Mesendoderm (in vitro differentiated cells): ENCODE results near the gene ZNF212.

Experiments
- DNase-seq: peaks from one replicate; pipeline ENCODE4 v3.0.0; 2013
- H2AK5ac ChIP-seq: 2 replicates; pipeline ENCODE4 v1.6.1; 2013; ENCODE audit warnings: low read length, inconsistent platforms
- H2BK120ac ChIP-seq: 2 replicates; pipeline ENCODE4 v1.6.1; 2013; ENCODE audit warnings: low read depth, mild to moderate bottlenecking, low read length, moderate library complexity, mixed read lengths
- H2BK15ac ChIP-seq: replicated peaks from 2 replicates; pipeline ENCODE4 v1.6.1; 2013; ENCODE audit warnings: low read depth, mild to moderate bottlenecking, moderate library complexity
- H2BK5ac ChIP-seq: 2 replicates; pipeline ENCODE4 v1.6.1; 2013; ENCODE audit warnings: low read length, inconsistent platforms
- H3K18ac ChIP-seq: 2 replicates; pipeline ENCODE4 v1.6.1; 2013; ENCODE audit warnings: mild to moderate bottlenecking, low read length, mixed read lengths
- H3K23ac ChIP-seq: one replicate; pipeline ENCODE4 v1.6.1; 2013; ENCODE audit warnings: low read length
- H3K27ac ChIP-seq: 2 replicates; pipeline ENCODE4 v1.5.1; 2013; ENCODE audit warnings: low read depth, mild to moderate bottlenecking, inconsistent platforms, low read length, moderate library complexity
- H3K27me3 ChIP-seq: 2 replicates; pipeline ENCODE4 v1.6.1; 2013; ENCODE audit warnings: low read length, control low read depth, mild to moderate bottlenecking, inconsistent platforms; ENCODE audit not compliant: insufficient read depth, poor library complexity
- H3K36me3 ChIP-seq: 2 replicates; pipeline ENCODE4 v1.6.1; 2013; ENCODE audit warnings: low read length, inconsistent platforms; ENCODE audit not compliant: control insufficient read depth, insufficient read depth
- H3K4ac ChIP-seq: one replicate; pipeline ENCODE4 v1.6.1; 2013; ENCODE audit warnings: low read depth, mild to moderate bottlenecking, low read length, moderate library complexity
- H3K4me1 ChIP-seq: 2 replicates; pipeline ENCODE4 v1.6.1; 2013; ENCODE audit warnings: low read depth, low read length, inconsistent platforms; ENCODE audit not compliant: control insufficient read depth
- H3K4me2 ChIP-seq: 2 replicates; pipeline ENCODE4 v1.6.1; 2013; ENCODE audit warnings: low read length
- H3K4me3 ChIP-seq: 2 replicates; pipeline ENCODE4 v1.5.1; 2013; ENCODE audit warnings: mild to moderate bottlenecking, low read length
- H3K56ac ChIP-seq: one replicate; pipeline ENCODE4 v1.6.1; 2013; ENCODE audit warnings: low read length
- H3K79me1 ChIP-seq: 2 replicates; pipeline ENCODE4 v1.6.1; 2013; ENCODE audit warnings: low read length, inconsistent platforms
- H3K79me2 ChIP-seq: 2 replicates; pipeline ENCODE4 v1.6.1; 2013; ENCODE audit warnings: mild to moderate bottlenecking, low read length; ENCODE audit not compliant: control insufficient read depth, insufficient read depth
- H3K9ac ChIP-seq: 2 replicates; pipeline ENCODE4 v1.6.1; 2013; ENCODE audit warnings: low read length, inconsistent platforms
- H4K5ac ChIP-seq: one replicate; pipeline ENCODE4 v1.6.1; 2013; ENCODE audit warnings: low read length
- H4K8ac ChIP-seq: one replicate; pipeline ENCODE4 v1.6.1; 2013; ENCODE audit warnings: low read depth, mild to moderate bottlenecking, control low read depth, low read length, moderate library complexity
- WGBS: extraction: QIAGEN DNeasy Blood & Tissue Kit; methylation state at CpG from one replicate; pipeline ENCODE4 v1.1.7; 2013; ENCODE audit warnings: low lambda C conversion rate, missing lambda C conversion rate; ENCODE audit not compliant: insufficient coverage; ENCODE audit errors: extremely low coverage; 5-methylcytosine and 5-hydroxymethylcytosine counted together

ZNF212 gene

DNA sequence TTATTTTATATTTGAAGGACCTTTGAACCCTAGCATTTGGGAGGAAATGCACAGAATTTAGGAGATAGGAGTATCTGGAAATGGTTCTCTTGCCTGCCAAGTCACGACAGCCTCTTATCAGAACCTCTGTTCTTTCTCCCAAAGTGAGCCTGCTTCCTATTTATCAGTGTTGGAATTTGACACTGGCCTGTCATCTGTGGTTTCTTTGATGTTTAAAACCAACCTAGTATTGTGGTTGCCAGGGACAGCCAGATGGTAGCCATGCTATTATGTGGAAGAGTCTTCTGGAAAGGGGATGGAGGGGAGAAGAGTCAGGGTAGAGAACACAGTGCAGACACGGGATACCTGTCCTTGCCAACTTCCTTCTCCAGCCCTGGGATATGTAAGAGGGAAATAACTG lies 23.0 kb upstream of the ZNF212 start:
- Histone ChIP-seq H2BK120ac (no peak overlapping the region), H3K4me3 (no peak overlapping the region), H4K8ac (no peak overlapping the region), H3K79me1 (peaks cover 2% of the 10 kb centered on the region), H3K36me3 (peaks cover 10% of the 10 kb centered on the region), H2BK5ac (no peak overlapping the region), H3K4me2 (no peak overlapping the region), H3K27ac (no peak overlapping the region), H3K4ac (no peak overlapping the region), H3K4me1 (no peaks in the 10 kb centered on the region), H3K9ac (no peak overlapping the region), H2AK5ac (no peak overlapping the region), H3K23ac (no peak overlapping the region), H4K5ac (no peak overlapping the region), H3K18ac (no peak overlapping the region), H3K27me3 (no peaks in the 10 kb centered on the region), H3K56ac (no peak overlapping the region), H3K79me2 (no peaks in the 10 kb centered on the region), H2BK15ac (no peak overlapping the region)
- peak; percentile 65 for DNase-seq
- WGBS = no CpG with 5 or more reads among the region's 2 CpGs

DNA sequence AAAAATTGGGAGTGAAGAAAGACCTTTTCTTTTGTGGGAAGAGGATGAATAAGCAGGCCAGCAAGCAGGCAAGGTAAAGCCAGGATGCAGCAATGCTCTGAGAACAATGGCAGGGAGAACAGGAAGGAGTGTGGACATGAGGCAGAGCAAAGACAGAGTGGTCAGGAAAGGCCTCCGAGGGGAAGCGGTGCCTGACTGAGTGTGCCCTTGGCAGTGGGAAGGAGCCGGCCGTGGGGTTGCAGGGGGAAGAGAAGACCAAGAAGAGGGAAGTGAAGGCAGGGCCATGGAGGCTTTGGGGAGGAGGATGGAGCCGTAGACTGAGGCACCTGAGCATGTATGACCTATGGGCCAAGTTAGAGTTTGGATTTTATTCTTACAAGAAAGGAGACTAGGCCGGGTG lies 21.9 kb upstream of the ZNF212 start:
- no peaks in the 10 kb centered on the region for H3K79me2 ChIP-seq
- WGBS = no CpG with 5 or more reads among the region's 6 CpGs

DNA sequence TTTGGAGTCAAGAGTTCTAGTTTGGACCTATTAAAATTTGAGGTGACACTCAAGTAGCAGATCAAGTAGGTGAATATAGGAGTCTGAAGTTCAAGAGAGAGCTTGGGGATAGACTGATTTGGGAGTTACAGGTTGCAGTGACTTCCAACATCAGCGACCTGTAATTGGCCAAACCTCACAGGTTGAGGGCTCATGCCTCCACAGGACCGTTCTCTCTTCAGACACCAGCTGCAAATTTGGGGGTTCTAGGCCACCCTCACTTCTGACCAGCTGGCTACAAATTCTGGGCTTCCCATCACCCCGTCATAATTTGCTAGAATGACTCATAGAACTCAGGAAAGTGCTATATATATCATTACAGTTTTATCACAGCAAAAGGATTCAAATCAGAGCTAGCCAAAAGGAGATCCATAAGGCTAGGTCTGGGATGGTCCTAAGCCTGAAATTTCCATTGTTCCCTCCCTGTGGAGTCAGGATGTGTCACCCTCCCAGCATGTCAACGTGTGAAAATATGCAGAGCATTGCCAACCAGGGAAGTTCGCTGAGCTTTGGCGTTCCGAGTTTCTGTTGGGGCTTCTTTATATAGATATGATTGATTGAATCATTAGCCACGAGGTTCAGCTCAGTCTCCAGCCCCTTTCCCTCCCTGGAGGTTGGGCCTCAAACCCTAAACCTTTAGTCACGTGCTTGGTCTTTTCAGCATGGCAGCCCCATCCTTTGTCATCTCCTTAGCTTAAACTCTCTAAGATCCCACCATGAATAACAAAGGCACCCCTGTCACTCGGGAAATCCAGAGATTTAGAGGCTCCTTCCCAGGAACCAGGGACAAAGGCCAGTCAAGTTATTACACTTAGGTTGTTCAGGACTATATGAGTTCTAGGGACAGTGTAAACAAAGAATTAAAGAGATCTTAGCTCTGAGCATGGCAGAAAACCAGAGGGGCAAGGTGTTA lies 20.7 kb upstream of the ZNF212 start:
- Histone ChIP-seq H3K79me2 (no peaks in the 10 kb centered on the region), H3K23ac (peak overlapping the region; percentile 48), H4K5ac (no peak overlapping the region), H3K27ac (no peak overlapping the region), H2BK5ac (no peak overlapping the region), H2BK120ac (no peak overlapping the region), H2BK15ac (no peak overlapping the region), H3K27me3 (no peaks in the 10 kb centered on the region), H3K4me1 (no peaks in the 10 kb centered on the region), H3K4me2 (no peak overlapping the region), H2AK5ac (no peak overlapping the region), H3K4ac (no peak overlapping the region), H3K9ac (no peak overlapping the region), H3K56ac (no peak overlapping the region), H3K18ac (no peak overlapping the region), H3K79me1 (peaks cover 2% of the 10 kb centered on the region), H3K4me3 (no peak overlapping the region), H3K36me3 (peaks cover 6% of the 10 kb centered on the region), H4K8ac (no peak overlapping the region)
- WGBS = no CpG with 5 or more reads among the region's 10 CpGs
- DNase-seq = peak; percentile 67

More for the DNA sequence above, 21.9 kb upstream of the ZNF212 start:
- Histone ChIP-seq H3K4ac (no peak overlapping the region), H3K23ac (no peak overlapping the region), H3K18ac (no peak overlapping the region), H4K8ac (no peak overlapping the region), H3K36me3 (peaks cover 8% of the 10 kb centered on the region), H2AK5ac (no peak overlapping the region), H3K4me1 (no peaks in the 10 kb centered on the region), H3K27ac (no peak overlapping the region), H2BK120ac (no peak overlapping the region), H3K9ac (no peak overlapping the region), H3K79me1 (peaks cover 2% of the 10 kb centered on the region), H3K27me3 (no peaks in the 10 kb centered on the region), H3K4me3 (no peak overlapping the region), H3K56ac (no peak overlapping the region), H3K4me2 (no peak overlapping the region), H4K5ac (no peak overlapping the region), H2BK15ac (no peak overlapping the region), H2BK5ac (no peak overlapping the region)
- no peak for DNase-seq

DNA sequence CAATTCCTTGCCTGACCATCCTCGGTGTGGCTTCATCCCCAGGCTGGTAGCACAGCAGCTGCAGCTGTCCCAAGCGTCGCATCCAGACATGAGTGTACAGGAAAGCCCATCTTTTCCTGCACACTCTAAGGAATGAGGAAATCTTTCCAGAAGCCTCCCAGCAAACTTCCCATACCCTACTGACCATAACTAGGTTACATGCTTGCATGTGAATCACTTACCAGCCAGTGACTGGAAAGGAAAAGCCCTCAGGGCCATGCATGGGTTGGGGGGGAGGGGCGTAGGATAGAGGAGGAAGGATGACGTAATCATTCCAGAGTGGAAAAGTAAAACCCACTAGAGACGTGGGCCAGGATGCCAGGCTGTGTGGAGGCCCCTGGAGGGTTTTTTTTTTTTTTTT lies 18.9 kb upstream of the ZNF212 start:
- Histone ChIP-seq H2BK120ac (no peak overlapping the region), H3K4me3 (no peak overlapping the region), H3K36me3 (peaks cover 3% of the 10 kb centered on the region), H3K27me3 (no peaks in the 10 kb centered on the region), H2BK15ac (no peak overlapping the region), H3K4me2 (no peak overlapping the region), H3K79me1 (peaks cover 2% of the 10 kb centered on the region), H3K23ac (no peak overlapping the region), H3K9ac (no peak overlapping the region), H3K79me2 (no peaks in the 10 kb centered on the region), H3K18ac (no peak overlapping the region), H4K5ac (no peak overlapping the region), H2BK5ac (no peak overlapping the region), H3K56ac (no peak overlapping the region), H2AK5ac (no peak overlapping the region), H3K4ac (no peak overlapping the region), H4K8ac (no peak overlapping the region), H3K4me1 (no peaks in the 10 kb centered on the region), H3K27ac (no peak overlapping the region)
- DNase-seq = peak; percentile 59
- no CpG with 5 or more reads among the region's 6 CpGs for WGBS

DNA sequence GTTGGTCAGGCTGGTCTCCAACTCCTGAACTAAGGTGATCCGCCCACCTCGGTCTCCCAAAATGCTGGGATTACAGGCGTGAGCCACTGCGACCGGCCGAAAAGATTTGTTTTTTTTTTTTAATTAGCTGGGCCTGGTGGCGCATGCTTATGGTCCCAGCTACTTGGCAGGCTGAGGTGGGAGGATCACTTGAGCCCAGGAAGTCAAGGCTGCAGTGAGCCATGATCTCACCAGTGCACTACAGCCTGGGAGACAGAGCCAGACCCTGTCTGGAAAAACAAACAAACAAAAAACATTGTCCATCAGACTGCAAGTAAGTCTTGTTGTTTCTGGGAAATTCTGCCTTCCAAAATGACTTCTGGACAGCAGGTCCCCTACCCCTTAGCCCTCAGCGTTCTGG lies 16.3 kb upstream of the ZNF212 start:
- WGBS = no CpG with 5 or more reads among the region's 8 CpGs
- Histone ChIP-seq H3K4me1 (no peaks in the 10 kb centered on the region), H2AK5ac (no peak overlapping the region), H3K79me1 (peaks cover under 1% of the 10 kb centered on the region), H2BK15ac (no peak overlapping the region), H4K8ac (no peak overlapping the region), H4K5ac (no peak overlapping the region), H3K18ac (no peak overlapping the region), H2BK5ac (no peak overlapping the region), H3K4me2 (no peak overlapping the region), H3K79me2 (no peaks in the 10 kb centered on the region), H3K27me3 (no peaks in the 10 kb centered on the region), H3K36me3 (peaks cover 3% of the 10 kb centered on the region), H3K4ac (no peak overlapping the region), H3K56ac (no peak overlapping the region), H3K27ac (no peak overlapping the region), H3K9ac (no peak overlapping the region), H3K23ac (no peak overlapping the region), H3K4me3 (no peak overlapping the region), H2BK120ac (no peak overlapping the region)
- no peak for DNase-seq
